Astrocyte of the cerebellum (primary cell): Measurements from ENCODE around the gene ZNF335.

Source experiments
- DNase-seq: peaks from one replicate; pipeline ENCODE4 v3.0.0-alpha.2; 2011; ENCODE audit warnings: low read depth
- H3K4me3 ChIP-seq: 2 replicates; pipeline ENCODE4 v1.5.1; 2011; ENCODE audit warnings: mild to moderate bottlenecking, low read depth, low read length, moderate library complexity
- CTCF ChIP-seq: IDR thresholded peaks from 2 replicates; pipeline ENCODE4 v1.5.1; 2012; ENCODE audit warnings: low read length, low read depth, moderate library complexity, mild to moderate bottlenecking; ENCODE audit errors: missing control alignments
- in situ Hi-C: cut with HindIII; loops from 2 replicates; pipeline ENCODE4 v1.10.0; 2017; ENCODE audit warnings: low sequenced_read_pairs

The ZNF335 gene

GRCh38 chr20:45974896-45975565 is 3.0 kb upstream of the ZNF335 start:
- TF ChIP-seq CTCF: no peak
- H3K4me3 ChIP-seq: no peak overlapping the region
- no peak for DNase-seq
- in situ Hi-C loops: no loop called here

GRCh38 chr20:45972500-45973183 is 639 bp upstream of the ZNF335 start:
- DNase-seq: no peak
- H3K4me3 ChIP-seq: peak overlapping the region; percentile 94
- in situ Hi-C loops: no loop called here
- no peak for TF ChIP-seq CTCF

GRCh38 chr20:45971425-45971674 is 653 bp downstream of the ZNF335 start:
- in situ Hi-C loops: no loop called here
- DNase-seq: no peak
- H3K4me3 ChIP-seq: peak overlapping the region; percentile 94
- TF ChIP-seq CTCF: no peak

GRCh38 chr20:45970646-45971424 is 1.2 kb downstream of the ZNF335 start:
- peak; percentile 26 for DNase-seq
- peak overlapping the region; percentile 94 for H3K4me3 ChIP-seq
- in situ Hi-C loops: no loop called here
- no peak for TF ChIP-seq CTCF

- peak; percentile 72 for TF ChIP-seq CTCF
- peak overlapping the region; percentile 94 for H3K4me3 ChIP-seq
- peak; percentile 41 for DNase-seq
- in situ Hi-C loops: no loop called here
These were observed 2.0 kb downstream of the ZNF335 start for GRCh38 chr20:45969712-45970634.
